ENCODE results near the gene ZNF726.
"Not testable (repeated sequence)": the region's sequence is repeated elsewhere in the genome, so short reads cannot be mapped to it uniquely, and the experiment has no call there.

Gene ZNF726

GRCh38 chr19:23949611-23950010 is 34.9 kb downstream of the ZNF726 start:
- no peak for DNase-seq

- DNase-seq: no peak
These were observed 41.4 kb downstream of the ZNF726 start for GRCh38 chr19:23956051-23956450.

- DNase-seq: no peak
These were observed 43.1 kb downstream of the ZNF726 start for GRCh38 chr19:23957660-23958281.

GRCh38 chr19:23963396-23963795 is 48.7 kb downstream of the ZNF726 start:
- DNase-seq: not testable (repeated sequence)

GRCh38 chr19:23963881-23964280 is 49.2 kb downstream of the ZNF726 start:
- not testable (repeated sequence) for DNase-seq

- not testable (repeated sequence) for DNase-seq
These were observed 49.6 kb downstream of the ZNF726 start for GRCh38 chr19:23964334-23964733.

- DNase-seq: no peak
These were observed 54.9 kb downstream of the ZNF726 start for GRCh38 chr19:23969630-23970029.

GRCh38 chr19:23971598-23971997 is 56.9 kb downstream of the ZNF726 start:
- DNase-seq: no peak

- no peak for DNase-seq
These were observed 57.5 kb downstream of the ZNF726 start for GRCh38 chr19:23972161-23972560.

- no peak for DNase-seq
These were observed 60.3 kb downstream of the ZNF726 start for GRCh38 chr19:23974941-23975340.

GRCh38 chr19:23976631-23977030 is 61.9 kb downstream of the ZNF726 start:
- not testable (repeated sequence) for DNase-seq

GRCh38 chr19:23977256-23977655 is 62.6 kb downstream of the ZNF726 start:
- DNase-seq: not testable (repeated sequence)

- DNase-seq: no peak
These were observed 63.4 kb downstream of the ZNF726 start for GRCh38 chr19:23978068-23978467.

GRCh38 chr19:23980805-23981204 is 66.1 kb downstream of the ZNF726 start:
- no peak for DNase-seq

- DNase-seq: no peak
These were observed 67.2 kb downstream of the ZNF726 start for GRCh38 chr19:23981863-23982262.

- DNase-seq: no peak
These were observed 68.7 kb downstream of the ZNF726 start for GRCh38 chr19:23983406-23983805.

All from activated CD4-positive, CD25-positive, alpha-beta regulatory T cell treated with anti-CD3 and anti-CD28 coated beads, Interleukin-2, amount 50 U/mL, for 72 hours (primary cell).